Medulla oblongata (tissue), 1 donor: Measurements from ENCODE around the gene GNG7.
"Not testable (repeated sequence)": the region's sequence is repeated elsewhere in the genome, so short reads cannot be mapped to it uniquely, and the experiment has no call there.

ENCODE experiments used
- DNase-seq: peaks from one replicate; pipeline ENCODE4 v3.0.0-alpha.2; 2015; ENCODE audit errors: extremely low spot score

GNG7 gene

GRCh38 chr19:2575734-2576481 is 126.6 kb downstream of the GNG7 start:
- DNase-seq: no peak

DNA sequence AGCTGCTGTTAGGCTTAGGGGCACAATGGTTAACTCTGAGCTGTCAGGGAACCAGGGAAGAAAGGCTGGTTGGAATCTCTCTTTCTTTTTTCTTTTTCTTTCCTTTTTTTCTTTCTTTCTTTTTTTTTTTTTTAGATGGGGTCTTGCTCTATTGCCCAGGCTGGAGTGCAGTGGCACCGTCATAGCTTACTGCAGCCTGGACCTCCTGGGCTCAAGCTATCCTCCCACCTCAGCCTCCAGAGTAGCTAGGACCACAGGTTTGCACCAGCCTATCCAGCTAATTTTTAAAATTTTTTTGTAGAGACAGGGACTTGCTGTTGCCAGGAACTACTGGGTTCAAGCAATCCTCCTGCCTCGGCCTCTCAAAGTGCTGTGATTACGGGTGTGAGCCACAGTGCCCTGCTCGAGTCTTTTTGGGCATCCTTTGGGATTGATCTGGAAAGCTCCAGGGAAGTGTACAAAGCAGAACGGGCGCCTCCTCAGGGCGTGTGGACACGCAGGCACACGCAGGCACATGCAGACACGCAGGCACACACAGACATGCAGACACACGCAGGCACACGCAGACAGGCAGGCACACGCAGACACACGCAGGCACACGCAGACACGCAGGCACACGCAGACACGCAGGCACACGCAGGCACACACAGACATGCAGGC is 127.4 kb downstream of the GNG7 start:
- DNase-seq: no peak

GRCh38 chr19:2574478-2574931 is 128.0 kb downstream of the GNG7 start:
- DNase-seq: no peak

- no peak for DNase-seq
Observed at GRCh38 chr19:2573916-2574315, 128.6 kb downstream of the GNG7 start.

- not testable (repeated sequence) for DNase-seq
Observed at GRCh38 chr19:2572152-2572551, 130.3 kb downstream of the GNG7 start.

DNA sequence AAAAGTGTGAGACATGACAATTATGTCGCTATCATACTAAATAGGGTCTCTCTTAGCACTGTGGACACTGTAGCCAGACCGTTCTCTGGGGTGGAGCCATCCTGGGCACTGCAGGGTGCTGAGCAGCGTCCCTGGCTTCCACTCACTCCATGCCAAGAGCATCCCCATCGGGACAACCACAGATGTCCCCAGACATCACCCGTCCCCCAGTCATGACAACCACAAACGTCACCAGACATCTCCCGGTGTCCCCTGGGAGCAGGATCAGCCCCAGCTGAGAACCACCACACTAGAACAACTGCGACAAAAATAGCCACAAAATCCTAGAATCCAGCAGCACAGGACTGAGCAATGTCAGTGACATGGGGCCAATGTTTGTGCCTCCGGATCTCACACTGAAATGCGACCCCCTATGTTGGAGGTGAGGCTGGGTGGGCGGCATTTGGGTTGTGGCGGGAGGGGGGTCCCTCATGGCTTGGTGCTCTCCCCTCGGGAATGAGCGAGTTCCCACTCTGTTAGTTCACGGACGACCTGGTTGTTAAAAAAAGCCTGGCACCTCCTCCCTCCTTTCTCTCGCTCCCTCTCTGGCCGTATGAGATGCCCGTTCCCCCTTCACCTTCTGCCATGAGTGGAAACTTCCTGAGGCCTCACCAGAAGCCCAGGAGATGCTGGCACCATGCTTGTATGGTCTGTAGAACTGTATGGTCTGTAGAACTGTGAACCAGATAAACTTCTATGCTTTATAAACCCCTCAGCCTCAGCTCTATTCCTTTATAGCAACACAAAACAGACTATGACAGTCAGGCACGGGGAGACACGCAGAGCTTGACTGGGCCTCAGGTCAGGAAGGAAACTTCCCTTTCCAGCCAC is 132.7 kb downstream of the GNG7 start:
- DNase-seq: no peak

- DNase-seq: no peak
Observed at GRCh38 chr19:2567996-2568395, 134.5 kb downstream of the GNG7 start.

- peak; percentile 70 for DNase-seq
Observed at GRCh38 chr19:2567580-2567979, 134.9 kb downstream of the GNG7 start.

- not testable (repeated sequence) for DNase-seq
Observed at GRCh38 chr19:2563546-2563945, 138.9 kb downstream of the GNG7 start.

DNA sequence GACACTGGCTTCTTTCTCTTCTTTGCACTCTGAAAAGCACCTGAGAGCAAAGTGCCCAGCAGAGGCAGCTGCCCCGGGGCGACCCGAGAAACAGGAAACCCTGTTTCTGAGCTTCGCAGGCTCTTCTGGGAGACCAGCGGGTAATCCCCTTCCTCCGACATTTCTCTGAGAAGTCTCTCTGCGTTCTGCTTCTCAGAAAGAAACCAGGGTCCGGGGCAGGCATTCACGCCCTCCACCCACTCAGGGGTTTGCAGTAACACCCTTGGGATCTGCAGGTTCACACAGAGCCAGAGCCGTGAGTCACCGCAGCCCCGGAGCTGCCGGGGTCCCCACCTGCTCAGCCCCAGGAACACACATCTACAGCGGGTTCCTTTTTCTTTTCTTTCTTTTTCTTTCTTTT is 140.6 kb downstream of the GNG7 start:
- no peak for DNase-seq

DNA sequence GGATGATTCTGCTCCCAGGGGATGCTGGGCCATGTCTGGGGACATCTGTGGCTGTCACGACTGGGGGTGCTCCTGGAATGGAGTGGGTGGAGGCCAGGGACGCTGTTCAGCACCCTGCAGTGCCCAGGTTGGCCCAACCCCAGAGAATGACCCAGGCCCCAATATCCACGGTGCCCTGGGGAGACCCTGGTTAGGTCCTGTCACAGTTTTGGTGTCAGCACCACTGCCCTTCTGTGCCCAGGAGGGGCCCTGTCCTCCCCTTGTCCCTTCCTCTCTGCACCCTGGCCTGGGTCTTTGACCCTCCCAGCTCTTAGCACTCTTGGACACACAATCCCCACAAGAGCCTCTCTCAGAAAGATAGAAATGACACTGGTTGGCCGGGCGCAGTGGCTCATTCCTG is 141.3 kb downstream of the GNG7 start:
- DNase-seq: no peak

- no peak for DNase-seq
Observed at GRCh38 chr19:2560369-2560768, 142.1 kb downstream of the GNG7 start.

- DNase-seq: no peak
Observed at GRCh38 chr19:2558543-2558942, 144.0 kb downstream of the GNG7 start.

DNA sequence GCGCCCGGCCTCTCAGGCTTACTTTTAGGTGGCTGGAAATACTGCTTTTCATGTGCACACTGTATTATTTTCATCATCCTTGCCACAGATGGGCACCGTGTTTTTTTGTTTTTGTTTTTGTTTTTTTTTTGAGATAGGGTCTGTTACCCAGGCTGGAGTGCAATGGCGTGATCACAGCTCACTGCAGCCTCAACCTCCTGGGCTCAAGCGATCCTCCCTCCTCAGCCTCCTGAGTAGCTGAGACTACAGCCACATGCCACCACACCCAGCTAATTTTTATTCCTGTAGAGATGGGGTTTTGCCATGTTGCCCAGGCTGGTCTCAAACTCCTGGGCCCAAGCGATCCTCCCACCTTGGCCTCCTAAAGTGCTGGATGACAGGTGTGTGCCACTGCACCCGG is 144.4 kb downstream of the GNG7 start:
- DNase-seq: not testable (repeated sequence)

- no peak for DNase-seq
Observed at GRCh38 chr19:2557093-2557440, 145.4 kb downstream of the GNG7 start.

- no peak for DNase-seq
Observed at GRCh38 chr19:2556221-2557092, 146.0 kb downstream of the GNG7 start.

- peak; percentile 2 for DNase-seq
Observed at GRCh38 chr19:2555422-2556220, 146.9 kb downstream of the GNG7 start.

GRCh38 chr19:2554856-2555255 is 147.6 kb downstream of the GNG7 start:
- no peak for DNase-seq

GRCh38 chr19:2553510-2553909 is 149.0 kb downstream of the GNG7 start:
- no peak for DNase-seq

DNA sequence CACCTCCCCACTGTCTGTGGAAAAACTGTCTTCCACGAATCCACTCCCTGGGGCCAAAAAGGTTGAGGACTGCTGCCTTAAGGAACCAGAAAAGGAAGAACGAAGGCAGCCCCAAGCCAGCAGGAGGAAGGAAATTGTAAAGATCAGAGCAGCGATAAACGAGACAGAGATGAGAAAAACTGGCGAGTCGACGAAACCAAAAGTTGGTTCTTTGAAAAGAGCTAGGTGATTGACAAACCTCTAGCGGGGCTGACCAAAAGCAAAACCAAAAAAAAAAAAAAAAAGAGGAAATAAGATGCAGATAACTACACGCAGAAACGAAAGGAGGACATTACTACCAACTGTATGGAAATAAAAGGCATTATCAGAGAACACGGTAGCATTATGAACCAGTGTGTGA is 149.6 kb downstream of the GNG7 start:
- peak; percentile 73 for DNase-seq

DNA sequence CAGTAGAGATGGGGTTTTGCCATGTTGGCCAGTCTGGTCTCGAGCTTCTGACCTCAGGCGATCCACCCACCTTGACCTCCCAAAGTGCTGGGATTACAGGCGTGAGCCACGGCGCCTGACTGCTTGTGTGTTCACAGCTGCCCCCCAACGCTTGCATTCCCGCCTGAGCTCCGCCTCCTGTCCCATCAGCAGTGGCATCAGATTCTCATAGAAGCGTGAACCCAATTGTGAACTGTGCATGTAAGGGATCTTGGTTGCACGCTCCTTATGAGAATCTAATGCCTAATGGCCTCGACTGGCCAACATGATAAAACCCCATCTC is 150.7 kb downstream of the GNG7 start:
- DNase-seq: no peak
